OCI-LY1 (cell line): ENCODE results near the gene GCDH.

ENCODE experiments used
- H2AFZ ChIP-seq: fragments of 200-600 bp; sonication (generic), shearing (Covaris generic); 2 replicates; pipeline ENCODE4 v1.6.0; 2014; ENCODE audit warnings: antibody characterized with exemption, mild to moderate bottlenecking, low read length
- H3F3A ChIP-seq: fragments of 200-600 bp; sonication (generic), shearing (Covaris generic); 2 replicates; pipeline ENCODE4 v1.6.0; 2014; ENCODE audit warnings: mild to moderate bottlenecking, antibody characterized with exemption, low read length, moderate library complexity; ENCODE audit not compliant: insufficient read depth
- H3K27ac ChIP-seq: fragments of 200-600 bp; sonication (generic); 2 replicates; pipeline ENCODE4 v1.5.1; 2014; ENCODE audit warnings: low read length, mixed run types, mild to moderate bottlenecking, low read depth; ENCODE audit not compliant: poor library complexity, severe bottlenecking
- H3K27me3 ChIP-seq: fragments of 200-600 bp; sonication (generic); 2 replicates; pipeline ENCODE4 v1.6.0; 2014; ENCODE audit warnings: antibody characterized with exemption, mild to moderate bottlenecking, low read length, moderate library complexity; ENCODE audit not compliant: insufficient read depth
- H3K36me3 ChIP-seq: fragments of 200-600 bp; sonication (generic); 2 replicates; pipeline ENCODE4 v1.6.1; 2014; ENCODE audit warnings: mild to moderate bottlenecking, antibody characterized with exemption, low read length, moderate library complexity, mixed read lengths; ENCODE audit not compliant: insufficient read depth
- H3K4me1 ChIP-seq: fragments of 200-600 bp; sonication (generic); 2 replicates; pipeline ENCODE4 v1.5.1; 2014; ENCODE audit warnings: mild to moderate bottlenecking, low read length, moderate library complexity; ENCODE audit not compliant: insufficient read depth, severe bottlenecking
- H3K4me2 ChIP-seq: fragments of 200-600 bp; sonication (generic), shearing (Covaris generic); 2 replicates; pipeline ENCODE4 v1.6.1; 2014; ENCODE audit warnings: low read length
- H3K4me3 ChIP-seq: fragments of 200-600 bp; sonication (generic); 2 replicates; pipeline ENCODE4 v1.5.1; 2014; ENCODE audit warnings: low read length, low read depth, mild to moderate bottlenecking, mixed read lengths; ENCODE audit not compliant: poor library complexity, severe bottlenecking
- H3K79me2 ChIP-seq: fragments of 200-600 bp; shearing (Covaris generic); 2 replicates; pipeline ENCODE4 v1.6.1; 2016; ENCODE audit warnings: mixed run types, low read length, mixed read lengths; ENCODE audit not compliant: insufficient read depth
- H3K9ac ChIP-seq: fragments of 200-600 bp; sonication (generic), shearing (Covaris generic); 2 replicates; pipeline ENCODE4 v1.6.1; 2014; ENCODE audit warnings: mild to moderate bottlenecking, low read length, mixed read lengths
- H3K9me2 ChIP-seq: fragments of 200-600 bp; sonication (generic), shearing (Covaris generic); 2 replicates; pipeline ENCODE4 v1.6.1; 2014; ENCODE audit warnings: low read depth, mild to moderate bottlenecking, low read length, mixed read lengths
- H3K9me3 ChIP-seq: fragments of 200-600 bp; shearing (Covaris generic); 2 replicates; pipeline ENCODE4 v1.6.1; 2014; ENCODE audit warnings: low read length, mixed read lengths
- H4K20me1 ChIP-seq: fragments of 200-600 bp; sonication (generic), shearing (Covaris generic); 2 replicates; pipeline ENCODE4 v1.6.0; 2016; ENCODE audit warnings: mild to moderate bottlenecking, low read length; ENCODE audit not compliant: insufficient read depth
- CTCF ChIP-seq: fragments of 200-600 bp; sonication (generic), shearing (Covaris generic); IDR thresholded peaks from 2 replicates; pipeline ENCODE4 v1.5.1; 2017; ENCODE audit warnings: mild to moderate bottlenecking, antibody characterized with exemption, low read length, moderate library complexity, mixed read lengths
- EZH2 ChIP-seq: fragments of 200-600 bp; sonication (generic), shearing (Covaris generic); IDR thresholded peaks from 2 replicates; pipeline ENCODE4 v1.8.0; 2017; ENCODE audit warnings: borderline replicate concordance, mixed run types, mild to moderate bottlenecking, antibody characterized with exemption, low read length, moderate library complexity, mixed read lengths

GCDH gene

GRCh38 chr19:12856653-12857052 is 34.3 kb upstream of the GCDH start:
- Histone ChIP-seq H3K9me2 (no peaks in the 10 kb centered on the region), H3K4me2 (no peak overlapping the region), H3K27me3 (no peaks in the 10 kb centered on the region), H3K36me3 (peaks cover 45% of the 10 kb centered on the region), H4K20me1 (no peaks in the 10 kb centered on the region), H2AFZ (no peak overlapping the region), H3K27ac (no peak overlapping the region), H3K79me2 (no peaks in the 10 kb centered on the region), H3K4me3 (no peak overlapping the region), H3F3A (no peaks in the 10 kb centered on the region), H3K9ac (no peak overlapping the region), H3K9me3 (no peaks in the 10 kb centered on the region), H3K4me1 (no peaks in the 10 kb centered on the region)
- no peak for TF ChIP-seq EZH2
- no peak for TF ChIP-seq CTCF

GRCh38 chr19:12858041-12858928 is 32.7 kb upstream of the GCDH start:
- H3K79me2 ChIP-seq: no peaks in the 10 kb centered on the region
- no peak overlapping the region for H3K9ac ChIP-seq
- H2AFZ ChIP-seq: no peak overlapping the region
- H3K9me3 ChIP-seq: no peaks in the 10 kb centered on the region
- no peaks in the 10 kb centered on the region for H4K20me1 ChIP-seq
- H3K4me3 ChIP-seq: no peak overlapping the region
- TF ChIP-seq CTCF: no peak
- TF ChIP-seq EZH2: no peak
- H3K36me3 ChIP-seq: peaks cover 37% of the 10 kb centered on the region
- H3F3A ChIP-seq: no peaks in the 10 kb centered on the region
- H3K9me2 ChIP-seq: no peaks in the 10 kb centered on the region
- no peak overlapping the region for H3K4me2 ChIP-seq
- no peak overlapping the region for H3K27ac ChIP-seq
- no peaks in the 10 kb centered on the region for H3K27me3 ChIP-seq
- H3K4me1 ChIP-seq: no peaks in the 10 kb centered on the region

- no peaks in the 10 kb centered on the region for H3K4me1 ChIP-seq
- no peak overlapping the region for H3K27ac ChIP-seq
- no peaks in the 10 kb centered on the region for H3K9me3 ChIP-seq
- no peak overlapping the region for H3K4me3 ChIP-seq
- H3F3A ChIP-seq: no peaks in the 10 kb centered on the region
- H3K9me2 ChIP-seq: no peaks in the 10 kb centered on the region
- no peaks in the 10 kb centered on the region for H3K27me3 ChIP-seq
- no peaks in the 10 kb centered on the region for H3K79me2 ChIP-seq
- H3K4me2 ChIP-seq: no peak overlapping the region
- peaks cover 32% of the 10 kb centered on the region for H3K36me3 ChIP-seq
- no peak overlapping the region for H3K9ac ChIP-seq
- TF ChIP-seq EZH2: no peak
- TF ChIP-seq CTCF: no peak
- H2AFZ ChIP-seq: no peak overlapping the region
- H4K20me1 ChIP-seq: no peaks in the 10 kb centered on the region
Observed at GRCh38 chr19:12859546-12859945, 31.4 kb upstream of the GCDH start.
